HG03457 (cell line): Measurements from ENCODE around the gene BCAR3.

Experiments used
- ATAC-seq: cut with Tn5 transposase; IDR thresholded peaks from one replicate; pipeline ENCODE4 v1.9.1; 2021; ENCODE audit warnings: moderate number of reproducible peaks; ENCODE audit not compliant: unreplicated experiment

BCAR3 gene

GRCh38 chr1:93681101-93681988, at the start of gene BCAR3:
Gene BCAR3, minus strand, starts transcription at chr1:93681837. Its CDS starts 6,907 bp downstream, at chr1:93674930.
- peak; percentile 62 for ATAC-seq

- no peak for ATAC-seq
Measured at GRCh38 chr1:93730621-93731020, 49.0 kb upstream of the BCAR3 start.

GRCh38 chr1:93729906-93730305, 48.3 kb upstream of the BCAR3 start:
- ATAC-seq: no peak

- ATAC-seq: no peak
Measured at GRCh38 chr1:93729502-93729901, 47.9 kb upstream of the BCAR3 start.

- ATAC-seq: no peak
Measured at GRCh38 chr1:93728480-93729131, 47.0 kb upstream of the BCAR3 start.

GRCh38 chr1:93723733-93724270, 42.2 kb upstream of the BCAR3 start:
- no peak for ATAC-seq

GRCh38 chr1:93723110-93723509, 41.5 kb upstream of the BCAR3 start:
- ATAC-seq: no peak

GRCh38 chr1:93722081-93723031, 40.7 kb upstream of the BCAR3 start:
- no peak for ATAC-seq

- no peak for ATAC-seq
Measured at GRCh38 chr1:93720956-93721626, 39.5 kb upstream of the BCAR3 start.

GRCh38 chr1:93717640-93718039, 36.0 kb upstream of the BCAR3 start:
- no peak for ATAC-seq

GRCh38 chr1:93716941-93717368, 35.3 kb upstream of the BCAR3 start:
- ATAC-seq: no peak

GRCh38 chr1:93716163-93716562, 34.5 kb upstream of the BCAR3 start:
- no peak for ATAC-seq

GRCh38 chr1:93715529-93716126, 34.0 kb upstream of the BCAR3 start:
- no peak for ATAC-seq

GRCh38 chr1:93714356-93714755, 32.7 kb upstream of the BCAR3 start:
- ATAC-seq: no peak

- ATAC-seq: no peak
Measured at GRCh38 chr1:93713341-93713740, 31.7 kb upstream of the BCAR3 start.

GRCh38 chr1:93712741-93713140, 31.1 kb upstream of the BCAR3 start:
- ATAC-seq: no peak

- ATAC-seq: no peak
Measured at GRCh38 chr1:93710499-93711453, 29.1 kb upstream of the BCAR3 start.

- ATAC-seq: no peak
Measured at GRCh38 chr1:93708734-93709481, 27.3 kb upstream of the BCAR3 start.
